Transverse colon (tissue), 4 donors: ENCODE data around the gene GJB5. TPM values are rescaled to one million over a fixed set of nuclear protein-coding genes. Genes with fewer than 3 reads are reported as not detected.

Experiments
- DNase-seq: peaks from one replicate; pipeline ENCODE4 v3.0.0-alpha.2; 2019
- H3K27ac ChIP-seq, 4 donors: fragments of 200-600 bp; sonication (generic); 2 replicates each; pipeline ENCODE4 v1.5.1; 2016 to 2018; ENCODE audit warnings: inconsistent platforms in 4 of 4
- H3K27me3 ChIP-seq: fragments of 200-600 bp; sonication (generic); 2 replicates; pipeline ENCODE4 v1.5.1; 2017; ENCODE audit warnings: inconsistent platforms
- H3K36me3 ChIP-seq, 4 donors: fragments of 200-600 bp; sonication (generic); 2 replicates each; pipeline ENCODE4 v1.5.1; 2017 to 2019; ENCODE audit warnings: inconsistent platforms in 4 of 4
- H3K4me1 ChIP-seq, 4 donors: fragments of 200-600 bp; sonication (generic); 2 replicates each; pipeline ENCODE4 v1.5.1; 2017 to 2020; ENCODE audit warnings: inconsistent platforms in 4 of 4
- H3K4me3 ChIP-seq, 4 donors: fragments of 200-600 bp; sonication (generic); 1 replicate in 1 of 4; 2 replicates in 3 of 4; pipeline versions ENCODE4 v1.5.1 to v1.6.1; 2017 to 2019; ENCODE audit warnings: inconsistent platforms in 4 of 4
- H3K9me3 ChIP-seq, 2 donors: fragments of 200-600 bp; sonication (generic); 2 replicates each; pipeline ENCODE4 v1.5.1; 2017 to 2019; ENCODE audit warnings: inconsistent platforms in 2 of 2
- CTCF ChIP-seq, 5 experiments: fragments of 200-600 bp in 3 of 5; fragments of 450-650 bp in 2 of 5; sonication (generic) in 3 of 5; IDR thresholded peaks; 1 replicate in 2 of 5; 2 replicates in 3 of 5; pipeline ENCODE4 v1.5.1; 2016 to 2017; ENCODE audit warnings: antibody characterized with exemption in 5 of 5, inconsistent platforms in 3 of 5, mild to moderate bottlenecking in 2 of 5, moderate library complexity in 1 of 5
- EP300 ChIP-seq: sonication (generic); formaldehyde crosslinking; IDR thresholded peaks from one replicate; pipeline ENCODE4 v1.6.1; 2017; ENCODE audit warnings: antibody characterized with exemption, low read depth
- POLR2A ChIP-seq: fragments of 450-650 bp; IDR thresholded peaks from one replicate; pipeline ENCODE4 v1.6.1; 2016; ENCODE audit warnings: antibody characterized with exemption, mild to moderate bottlenecking, moderate library complexity
- POLR2AphosphoS5 ChIP-seq, 3 donors: sonication (generic); formaldehyde crosslinking; IDR thresholded peaks; one replicate each; pipeline ENCODE4 v1.6.1; 2016; ENCODE audit warnings: antibody characterized with exemption in 3 of 3
- WGBS, 2 donors: methylation state at CpG; one replicate each; pipeline ENCODE4 v1.1.5; 2018; ENCODE audit warnings: low coverage in 1 of 2; 5-methylcytosine and 5-hydroxymethylcytosine counted together
- in situ Hi-C, 4 donors: fragments of 200-750 bp; cut with MboI; loops; one replicate each; pipeline versions ENCODE4 v1.15.0 to v1.15.1; 2017; ENCODE audit warnings: low sequenced_read_pairs in 3 of 4, low pct_ligation_motif_present in 1 of 4, low pct_unique_long_range_greater_than_20kb in 1 of 4
- intact Hi-C: fragments of 100-400 bp; cut with DNase I; formaldehyde crosslinking; loops from one replicate; pipeline ENCODE4 v1.15.1; 2023; ENCODE audit warnings: low total_unique reads
- total RNA-seq, 4 donors: library from RNA; depleted of rRNA; stranded (reverse); fragments of >200 nt; gene quantifications; one replicate each; pipeline ENCODE4 v1.1.0, GENCODE V29; 2016

The GJB5 gene
- not detected for total RNA-seq

DNA sequence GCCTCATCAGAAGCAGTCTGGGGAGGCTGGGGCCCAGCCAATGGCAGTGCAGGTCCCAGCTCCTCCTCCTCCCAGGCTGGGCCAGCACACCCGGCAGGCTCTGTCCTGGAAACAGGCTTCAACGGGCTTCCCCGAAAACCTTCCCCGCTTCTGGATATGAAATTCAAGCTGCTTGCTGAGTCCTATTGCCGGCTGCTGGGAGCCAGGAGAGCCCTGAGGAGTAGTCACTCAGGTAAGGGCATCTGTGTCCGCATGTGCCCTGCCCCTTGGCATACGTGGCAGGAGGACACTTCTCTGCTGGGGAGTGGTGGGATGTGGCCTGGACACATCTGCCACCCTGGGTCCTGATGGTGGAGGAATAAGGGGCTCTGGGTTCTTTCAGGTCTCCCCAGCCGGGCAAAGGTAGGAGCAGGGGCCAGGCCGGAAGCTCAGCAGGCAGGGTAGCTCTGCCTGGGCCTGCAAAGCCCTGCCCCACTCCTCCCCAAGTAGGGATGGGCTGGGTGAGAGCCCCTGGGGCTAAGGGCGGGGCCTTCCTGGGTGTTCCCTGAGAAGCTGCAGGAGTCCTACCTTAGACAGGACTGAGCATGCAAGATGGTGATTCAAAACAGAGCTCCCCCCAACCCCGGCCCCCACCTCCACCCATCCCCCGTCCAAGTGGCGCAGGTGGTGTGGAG is at the start of gene GJB5:
GJB5 (plus strand) TSS at position 84 of the 674 bp plus-strand sequence. CDS start 2,284 bp downstream, outside the sequence.
- no peak for TF ChIP-seq POLR2A
- no peak for TF ChIP-seq EP300
- TF ChIP-seq POLR2AphosphoS5 (IDR thresholded peaks at IDR 0.05), result no peak
- TF ChIP-seq CTCF (IDR thresholded peaks at IDR 0.05), result no peak
- Histone ChIP-seq H3K36me3 (no peaks in the 10 kb centered on the region), H3K27me3 (no peaks in the 10 kb centered on the region), H3K4me3 (no peak within 1 kb of the TSS), H3K4me1 (no peaks in the 10 kb centered on the region), H3K9me3 (no peaks in the 10 kb centered on the region), H3K27ac (no peak within 1 kb of the TSS)
- in situ Hi-C loops, result no loop called here
- DNase-seq, result peak; percentile 14
- intact Hi-C loops, result no loop called here
- 80% methylated on average over 13 of the region's 13 CpGs; no CpG with 5 or more reads in 1 of the 2 donors for WGBS, 2 donors

DNA sequence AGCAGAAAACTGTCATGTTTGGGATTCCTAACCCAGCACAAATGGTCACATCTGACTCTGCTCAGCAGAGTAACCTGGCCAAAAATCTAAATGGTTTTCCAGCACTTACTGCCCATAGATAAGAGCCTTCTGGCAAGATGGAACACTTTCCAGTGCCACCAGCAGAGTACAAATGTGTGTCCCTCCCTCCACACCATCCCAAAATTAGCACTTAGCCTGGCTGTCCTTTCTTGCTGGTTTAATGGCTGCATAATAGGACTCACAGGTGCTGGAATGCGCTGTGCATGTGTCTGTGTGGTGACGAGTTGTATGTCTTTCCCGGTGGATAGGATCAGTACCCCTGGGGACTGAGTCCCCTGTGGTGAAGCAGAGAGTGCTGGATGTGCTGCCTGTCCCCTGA is 49.8 kb upstream of the GJB5 start:
- Histone ChIP-seq H3K4me3 (no peak overlapping the region), H3K36me3 (no peaks in the 10 kb centered on the region), H3K9me3 (no peaks in the 10 kb centered on the region), H3K4me1 (no peaks in the 10 kb centered on the region), H3K27ac (no peak overlapping the region), H3K27me3 (peaks cover 29% of the 10 kb centered on the region)
- 66% methylated on average over 3 of the region's 3 CpGs; no CpG with 5 or more reads in 1 of the 2 donors for WGBS, 2 donors
- intact Hi-C loops (no loop called here), in situ Hi-C loops (no loop called here)
- TF ChIP-seq CTCF (IDR thresholded peaks at IDR 0.05) (no peak), POLR2AphosphoS5 (IDR thresholded peaks at IDR 0.05) (no peak), EP300 (no peak), POLR2A (no peak)
- no peak for DNase-seq

DNA sequence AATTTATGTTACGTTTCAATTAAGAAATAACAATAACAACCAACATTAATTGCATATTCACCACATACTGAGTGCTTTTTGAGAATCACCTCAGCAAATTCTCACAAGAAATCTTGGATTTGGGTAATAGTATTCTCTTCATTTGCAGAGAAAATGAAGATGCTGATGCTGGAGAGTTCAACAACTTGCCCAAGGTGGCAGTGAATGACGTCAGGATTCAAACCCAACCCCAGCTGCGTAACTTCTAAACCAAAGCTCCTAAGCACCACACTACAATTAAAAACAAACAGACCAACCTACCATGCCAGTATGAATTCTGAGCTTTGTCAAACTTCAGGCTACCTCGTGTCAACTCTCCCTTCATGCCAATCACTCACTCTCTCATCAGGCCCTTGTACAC is 46.7 kb upstream of the GJB5 start:
- WGBS, 2 donors, result 75 to 88% methylated on average over 3 to 4 of the region's 4 CpGs
- H3K9me3 ChIP-seq, result no peaks in the 10 kb centered on the region
- no peak overlapping the region for H3K4me3 ChIP-seq
- peaks cover 25% of the 10 kb centered on the region for H3K27me3 ChIP-seq
- H3K36me3 ChIP-seq, result no peaks in the 10 kb centered on the region
- in situ Hi-C loops, result no loop called here
- no peak overlapping the region for H3K27ac ChIP-seq
- DNase-seq, result no peak
- TF ChIP-seq POLR2AphosphoS5 (IDR thresholded peaks at IDR 0.05) (no peak), EP300 (no peak), CTCF (IDR thresholded peaks at IDR 0.05) (no peak), POLR2A (no peak)
- H3K4me1 ChIP-seq, result no peaks in the 10 kb centered on the region
- intact Hi-C loops, result no loop called here

DNA sequence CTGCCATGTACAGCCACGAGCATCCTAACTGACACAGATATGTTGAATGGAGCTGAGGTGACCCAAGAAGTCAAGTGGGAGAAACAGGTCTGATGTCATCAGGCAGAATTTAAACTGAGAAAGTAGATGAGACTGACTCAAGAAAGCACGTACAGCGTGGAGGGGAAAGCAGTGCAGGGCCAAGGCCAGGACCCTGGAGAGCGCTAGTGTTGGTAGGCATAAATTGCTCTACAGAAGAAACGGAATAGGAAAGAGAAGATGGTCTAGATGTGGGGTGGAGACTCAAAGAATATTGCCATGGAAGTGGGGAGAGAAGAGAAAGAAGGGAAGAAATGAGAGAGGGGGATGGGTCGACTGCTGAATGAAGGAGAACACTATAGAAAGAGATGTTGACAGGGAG is 45.3 kb upstream of the GJB5 start:
- Histone ChIP-seq H3K4me3 (no peak overlapping the region), H3K27ac (no peak overlapping the region), H3K4me1 (no peaks in the 10 kb centered on the region), H3K36me3 (no peaks in the 10 kb centered on the region), H3K27me3 (peaks cover 18% of the 10 kb centered on the region), H3K9me3 (no peaks in the 10 kb centered on the region)
- intact Hi-C loops (no loop called here), in situ Hi-C loops (no loop called here)
- no peak for TF ChIP-seq POLR2A
- TF ChIP-seq EP300, result no peak
- no peak for TF ChIP-seq POLR2AphosphoS5 (IDR thresholded peaks at IDR 0.05)
- no peak for TF ChIP-seq CTCF (IDR thresholded peaks at IDR 0.05)
- no peak for DNase-seq
- 38 to 46% methylated on average over 4 to 6 of the region's 6 CpGs for WGBS, 2 donors
